Mesendoderm (in vitro differentiated cells): ENCODE measurements around the gene MB21D2. TPM values are rescaled to one million over a fixed set of nuclear protein-coding genes. Genes with fewer than 3 reads are reported as not detected.
A peak's percentile ranks its signal among the peaks of the same experiment; 100 is the strongest.
"Not testable (repeated sequence)": the region's sequence is repeated elsewhere in the genome, so short reads cannot be mapped to it uniquely, and the experiment has no call there.

Source experiments
- DNase-seq: peaks from one replicate; pipeline ENCODE4 v3.0.0; 2013
- H2AK5ac ChIP-seq: 2 replicates; pipeline ENCODE4 v1.6.1; 2013; ENCODE audit warnings: low read length, inconsistent platforms
- H2BK120ac ChIP-seq: 2 replicates; pipeline ENCODE4 v1.6.1; 2013; ENCODE audit warnings: low read depth, mild to moderate bottlenecking, low read length, moderate library complexity, mixed read lengths
- H2BK15ac ChIP-seq: replicated peaks from 2 replicates; pipeline ENCODE4 v1.6.1; 2013; ENCODE audit warnings: low read depth, mild to moderate bottlenecking, moderate library complexity
- H2BK5ac ChIP-seq: 2 replicates; pipeline ENCODE4 v1.6.1; 2013; ENCODE audit warnings: low read length, inconsistent platforms
- H3K18ac ChIP-seq: 2 replicates; pipeline ENCODE4 v1.6.1; 2013; ENCODE audit warnings: mild to moderate bottlenecking, low read length, mixed read lengths
- H3K23ac ChIP-seq: one replicate; pipeline ENCODE4 v1.6.1; 2013; ENCODE audit warnings: low read length
- H3K27ac ChIP-seq: 2 replicates; pipeline ENCODE4 v1.5.1; 2013; ENCODE audit warnings: low read depth, mild to moderate bottlenecking, inconsistent platforms, low read length, moderate library complexity
- H3K27me3 ChIP-seq: 2 replicates; pipeline ENCODE4 v1.6.1; 2013; ENCODE audit warnings: low read length, control low read depth, mild to moderate bottlenecking, inconsistent platforms; ENCODE audit not compliant: insufficient read depth, poor library complexity
- H3K36me3 ChIP-seq: 2 replicates; pipeline ENCODE4 v1.6.1; 2013; ENCODE audit warnings: low read length, inconsistent platforms; ENCODE audit not compliant: control insufficient read depth, insufficient read depth
- H3K4ac ChIP-seq: one replicate; pipeline ENCODE4 v1.6.1; 2013; ENCODE audit warnings: low read depth, mild to moderate bottlenecking, low read length, moderate library complexity
- H3K4me1 ChIP-seq: 2 replicates; pipeline ENCODE4 v1.6.1; 2013; ENCODE audit warnings: low read depth, low read length, inconsistent platforms; ENCODE audit not compliant: control insufficient read depth
- H3K4me2 ChIP-seq: 2 replicates; pipeline ENCODE4 v1.6.1; 2013; ENCODE audit warnings: low read length
- H3K4me3 ChIP-seq: 2 replicates; pipeline ENCODE4 v1.5.1; 2013; ENCODE audit warnings: mild to moderate bottlenecking, low read length
- H3K56ac ChIP-seq: one replicate; pipeline ENCODE4 v1.6.1; 2013; ENCODE audit warnings: low read length
- H3K79me1 ChIP-seq: 2 replicates; pipeline ENCODE4 v1.6.1; 2013; ENCODE audit warnings: low read length, inconsistent platforms
- H3K79me2 ChIP-seq: 2 replicates; pipeline ENCODE4 v1.6.1; 2013; ENCODE audit warnings: mild to moderate bottlenecking, low read length; ENCODE audit not compliant: control insufficient read depth, insufficient read depth
- H3K9ac ChIP-seq: 2 replicates; pipeline ENCODE4 v1.6.1; 2013; ENCODE audit warnings: low read length, inconsistent platforms
- H4K5ac ChIP-seq: one replicate; pipeline ENCODE4 v1.6.1; 2013; ENCODE audit warnings: low read length
- H4K8ac ChIP-seq: one replicate; pipeline ENCODE4 v1.6.1; 2013; ENCODE audit warnings: low read depth, mild to moderate bottlenecking, control low read depth, low read length, moderate library complexity
- WGBS: extraction: QIAGEN DNeasy Blood & Tissue Kit; methylation state at CpG from one replicate; pipeline ENCODE4 v1.1.7; 2013; ENCODE audit warnings: low lambda C conversion rate, missing lambda C conversion rate; ENCODE audit not compliant: insufficient coverage; ENCODE audit errors: extremely low coverage; 5-methylcytosine and 5-hydroxymethylcytosine counted together
- polyA plus RNA-seq, 2 experiments: library from polyadenylated mRNA; stranded (reverse); fragments of 200-250 nt; gene quantifications; one replicate each; pipeline ENCODE4 v1.2.3, GENCODE V29; 2013

The MB21D2 gene, protein sequence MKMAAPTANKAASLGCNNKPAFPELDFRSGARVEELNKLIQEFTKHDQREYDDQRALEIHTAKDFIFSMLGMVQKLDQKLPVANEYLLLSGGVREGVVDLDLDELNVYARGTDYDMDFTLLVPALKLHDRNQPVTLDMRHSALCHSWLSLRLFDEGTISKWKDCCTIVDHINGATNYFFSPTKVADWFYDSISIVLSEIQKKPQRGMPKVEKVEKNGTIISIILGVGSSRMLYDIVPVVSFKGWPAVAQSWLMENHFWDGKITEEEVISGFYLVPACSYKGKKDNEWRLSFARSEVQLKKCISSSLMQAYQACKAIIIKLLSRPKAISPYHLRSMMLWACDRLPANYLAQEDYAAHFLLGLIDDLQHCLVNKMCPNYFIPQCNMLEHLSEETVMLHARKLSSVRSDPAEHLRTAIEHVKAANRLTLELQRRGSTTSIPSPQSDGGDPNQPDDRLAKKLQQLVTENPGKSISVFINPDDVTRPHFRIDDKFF
- polyA plus RNA-seq (2013, experiment 1 of 2) = 19.5 TPM
- polyA plus RNA-seq (2013, experiment 2 of 2) = 19.5 TPM

- Histone ChIP-seq H3K4me2 (peak within 1 kb of the TSS; percentile 88), H2BK120ac (peak within 1 kb of the TSS; percentile 77), H3K4ac (peak within 1 kb of the TSS; percentile 89), H3K27ac (peak within 1 kb of the TSS; percentile 97), H3K56ac (peak within 1 kb of the TSS; percentile 97), H4K8ac (no peak within 1 kb of the TSS), H3K23ac (peak within 1 kb of the TSS; percentile 15), H4K5ac (no peak within 1 kb of the TSS), H3K36me3 (no peaks in the 10 kb centered on the region), H3K4me3 (peak within 1 kb of the TSS; percentile 72), H3K18ac (peak within 1 kb of the TSS; percentile 91), H3K4me1 (peaks cover 13% of the 10 kb centered on the region), H3K79me2 (peaks cover 30% of the 10 kb centered on the region), H3K9ac (peak within 1 kb of the TSS; percentile 91), H3K27me3 (no peaks in the 10 kb centered on the region), H2AK5ac (no peak within 1 kb of the TSS), H3K79me1 (peaks cover 7% of the 10 kb centered on the region), H2BK15ac (no peak within 1 kb of the TSS), H2BK5ac (peak within 1 kb of the TSS; percentile 96)
- DNase-seq = peak; percentile 91
- no CpG with 5 or more reads among the region's 66 CpGs for WGBS
Observed at GRCh38 chr3:192917404-192918274, at the start of gene MB21D2. TSS of gene MB21D2 (minus strand) at chr3:192917856. CDS start at chr3:192917840, 16 bp downstream.

DNA sequence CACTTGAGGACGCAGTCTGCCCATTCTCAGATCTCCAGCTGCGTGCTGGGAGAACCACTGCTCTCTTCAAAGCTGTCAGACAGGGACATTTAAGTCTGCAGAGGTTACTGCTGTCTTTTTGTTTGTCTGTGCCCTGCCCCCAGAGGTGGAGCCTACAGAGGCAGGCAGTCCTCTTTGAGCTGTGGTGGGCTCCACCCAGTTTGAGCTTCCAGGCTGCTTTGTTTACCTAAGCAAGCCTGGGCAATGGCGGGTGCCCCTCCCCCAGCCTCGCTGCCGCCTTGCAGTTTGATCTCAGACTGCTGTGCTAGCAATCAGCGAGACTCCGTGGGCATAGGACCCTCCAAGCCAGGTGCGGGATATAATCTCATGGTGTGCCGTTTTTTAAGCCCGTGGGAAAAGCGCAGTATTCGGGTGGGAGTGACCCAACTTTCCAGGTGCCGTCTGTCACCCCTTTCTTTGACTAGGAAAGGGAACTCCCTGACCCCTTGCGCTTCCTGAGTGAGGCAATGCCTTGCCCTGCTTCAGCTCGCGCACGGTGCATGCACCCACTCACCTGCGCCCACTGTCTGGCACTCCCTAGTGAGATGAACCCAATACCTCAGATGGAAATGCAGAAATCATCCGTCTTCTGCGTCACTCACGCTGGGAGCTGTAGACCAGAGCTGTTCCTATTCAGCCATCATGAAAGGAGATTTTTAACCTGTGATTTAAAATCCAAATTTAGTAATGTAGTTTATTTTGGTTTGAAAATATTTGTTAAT lies 47.5 kb upstream of the MB21D2 start:
- not testable (repeated sequence) for H3K4me2 ChIP-seq, H3K27ac ChIP-seq, H2BK120ac ChIP-seq, H3K79me1 ChIP-seq, H2BK15ac ChIP-seq, H3K36me3 ChIP-seq, H3K4me3 ChIP-seq, DNase-seq, H3K23ac ChIP-seq, H2BK5ac ChIP-seq, H3K4me1 ChIP-seq, H4K5ac ChIP-seq, H3K79me2 ChIP-seq, H3K4ac ChIP-seq, H2AK5ac ChIP-seq, H3K18ac ChIP-seq, H3K56ac ChIP-seq, H3K27me3 ChIP-seq, H3K9ac ChIP-seq, H4K8ac ChIP-seq
- no CpG with 5 or more reads among the region's 21 CpGs for WGBS

- Histone ChIP-seq H3K4me2 (no peak overlapping the region), H3K23ac (no peak overlapping the region)
Observed at GRCh38 chr3:192959773-192960172, 42.1 kb upstream of the MB21D2 start.

DNA sequence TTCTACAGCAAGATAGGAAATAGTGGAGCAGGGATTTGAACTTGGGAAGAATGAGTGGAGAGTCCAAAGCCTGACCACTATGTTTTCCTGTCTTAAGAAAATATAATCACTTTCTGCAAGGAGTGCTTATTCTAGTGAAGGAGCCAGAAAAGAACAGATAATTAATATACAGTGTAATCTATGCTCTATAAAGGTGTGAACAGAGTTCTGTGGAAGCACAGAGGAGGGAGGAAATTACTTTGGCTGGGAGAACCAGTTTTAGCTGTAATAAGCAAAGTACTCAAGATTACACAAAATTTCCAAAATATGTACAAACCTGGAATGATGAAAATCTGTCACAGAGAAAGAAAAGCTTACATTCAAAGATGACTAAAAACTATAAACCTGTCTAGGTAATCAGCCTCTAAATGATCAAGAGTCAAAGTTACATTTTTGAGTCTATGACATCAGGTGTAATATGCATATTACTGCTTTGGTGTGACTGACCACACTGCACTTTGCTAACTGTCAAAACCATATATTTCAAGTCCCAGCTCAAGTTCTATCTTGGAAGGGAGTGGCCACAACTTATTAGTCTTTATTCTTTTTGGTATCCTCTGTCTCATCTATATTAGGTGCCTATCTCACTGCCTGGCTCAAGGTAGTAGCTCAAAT lies 40.7 kb upstream of the MB21D2 start:
- H4K5ac ChIP-seq = no peak overlapping the region
- no peak overlapping the region for H4K8ac ChIP-seq
- no peak overlapping the region for H2BK120ac ChIP-seq
- no peak overlapping the region for H2BK5ac ChIP-seq
- no peak overlapping the region for H3K27ac ChIP-seq
- no peak for DNase-seq
- H3K23ac ChIP-seq = no peak overlapping the region
- H3K56ac ChIP-seq = no peak overlapping the region
- no peak overlapping the region for H2BK15ac ChIP-seq
- no peaks in the 10 kb centered on the region for H3K4me1 ChIP-seq
- no peaks in the 10 kb centered on the region for H3K79me2 ChIP-seq
- H3K4me3 ChIP-seq = no peak overlapping the region
- no peak overlapping the region for H3K4ac ChIP-seq
- no peaks in the 10 kb centered on the region for H3K27me3 ChIP-seq
- no peak overlapping the region for H3K18ac ChIP-seq
- no peak overlapping the region for H2AK5ac ChIP-seq
- no peaks in the 10 kb centered on the region for H3K79me1 ChIP-seq
- no peak overlapping the region for H3K9ac ChIP-seq
- H3K4me2 ChIP-seq = no peak overlapping the region
- no peaks in the 10 kb centered on the region for H3K36me3 ChIP-seq

More at GRCh38 chr3:192959773-192960172, 42.1 kb upstream of the MB21D2 start:
- WGBS = no CpG with 5 or more reads among the region's 3 CpGs
- Histone ChIP-seq H3K36me3 (no peaks in the 10 kb centered on the region), H3K4me3 (no peak overlapping the region), H2BK15ac (no peak overlapping the region), H4K8ac (no peak overlapping the region), H2BK120ac (no peak overlapping the region), H3K79me2 (no peaks in the 10 kb centered on the region), H3K56ac (no peak overlapping the region), H3K18ac (no peak overlapping the region), H3K4ac (no peak overlapping the region), H3K9ac (no peak overlapping the region), H2BK5ac (no peak overlapping the region), H2AK5ac (no peak overlapping the region), H3K4me1 (no peaks in the 10 kb centered on the region), H3K27me3 (no peaks in the 10 kb centered on the region), H3K27ac (no peak overlapping the region), H3K79me1 (no peaks in the 10 kb centered on the region), H4K5ac (no peak overlapping the region)
- no peak for DNase-seq

GRCh38 chr3:192957441-192958021 lies 39.9 kb upstream of the MB21D2 start:
- no peak overlapping the region for H2BK120ac ChIP-seq
- H4K5ac ChIP-seq = no peak overlapping the region
- H3K4me1 ChIP-seq = no peaks in the 10 kb centered on the region
- no CpG with 5 or more reads among the region's 6 CpGs for WGBS
- H3K4me2 ChIP-seq = no peak overlapping the region
- no peak overlapping the region for H3K9ac ChIP-seq
- no peak overlapping the region for H2BK5ac ChIP-seq
- H3K79me1 ChIP-seq = no peaks in the 10 kb centered on the region
- H3K18ac ChIP-seq = no peak overlapping the region
- H3K36me3 ChIP-seq = no peaks in the 10 kb centered on the region
- no peak overlapping the region for H3K27ac ChIP-seq
- H3K23ac ChIP-seq = no peak overlapping the region
- H3K4ac ChIP-seq = no peak overlapping the region
- no peak overlapping the region for H2AK5ac ChIP-seq
- no peak for DNase-seq
- no peak overlapping the region for H2BK15ac ChIP-seq
- H3K79me2 ChIP-seq = no peaks in the 10 kb centered on the region
- no peak overlapping the region for H3K56ac ChIP-seq
- no peak overlapping the region for H4K8ac ChIP-seq
- H3K27me3 ChIP-seq = no peaks in the 10 kb centered on the region
- H3K4me3 ChIP-seq = no peak overlapping the region
